Fibroblast of skin of left quadriceps (primary cell): ENCODE data around the gene LBH.
"Not testable (repeated sequence)": the region's sequence is repeated elsewhere in the genome, so short reads cannot be mapped to it uniquely, and the experiment has no call there.

ENCODE experiments used
- DNase-seq, 2 experiments: peaks; one replicate each; pipeline ENCODE4 v3.0.0-alpha.2; 2013; ENCODE audit warnings: low read depth in 2 of 2

Gene LBH

GRCh38 chr2:30257266-30258214, 26.2 kb downstream of the LBH start:
- no peak for DNase-seq

GRCh38 chr2:30259071-30259470, 27.7 kb downstream of the LBH start:
- no peak for DNase-seq

GRCh38 chr2:30259827-30260679, 28.7 kb downstream of the LBH start:
- DNase-seq, result no peak

GRCh38 chr2:30260941-30261340, 29.6 kb downstream of the LBH start:
- DNase-seq, result no peak

- DNase-seq, result no peak
Observed at GRCh38 chr2:30261695-30262211, 30.4 kb downstream of the LBH start.

- no peak for DNase-seq
Observed at GRCh38 chr2:30262716-30263309, 31.5 kb downstream of the LBH start.

- no peak for DNase-seq
Observed at GRCh38 chr2:30264274-30264673, 32.9 kb downstream of the LBH start.

GRCh38 chr2:30265052-30266015, 34.0 kb downstream of the LBH start:
- no peak for DNase-seq

- no peak for DNase-seq
Observed at GRCh38 chr2:30266051-30266621, 34.8 kb downstream of the LBH start.

- no peak for DNase-seq
Observed at GRCh38 chr2:30266705-30267104, 35.4 kb downstream of the LBH start.

GRCh38 chr2:30267161-30267975, 36.0 kb downstream of the LBH start:
- DNase-seq, result no peak

GRCh38 chr2:30268296-30268871, 37.0 kb downstream of the LBH start:
- DNase-seq, result no peak

- DNase-seq, result not testable (repeated sequence)
Observed at GRCh38 chr2:30269114-30269770, 37.9 kb downstream of the LBH start.

- DNase-seq, result no peak
Observed at GRCh38 chr2:30269771-30270145, 38.4 kb downstream of the LBH start.

GRCh38 chr2:30270166-30270565, 38.8 kb downstream of the LBH start:
- no peak for DNase-seq

GRCh38 chr2:30271301-30271700, 40.0 kb downstream of the LBH start:
- no peak for DNase-seq

- no peak for DNase-seq
Observed at GRCh38 chr2:30272286-30272685, 41.0 kb downstream of the LBH start.

- DNase-seq, result peak; percentile 44 to 49
Observed at GRCh38 chr2:30272761-30273573, 41.6 kb downstream of the LBH start.
